Daoy (cell line): Measurements from ENCODE around the gene NIPBL. TPM values are rescaled to one million over a fixed set of nuclear protein-coding genes. Genes with fewer than 3 reads are reported as not detected.
"Not testable (repeated sequence)": the region's sequence is repeated elsewhere in the genome, so short reads cannot be mapped to it uniquely, and the experiment has no call there.

ENCODE experiments used
- DNase-seq: peaks from one replicate; pipeline ENCODE4 v3.0.0-alpha.2; 2015; ENCODE audit warnings: low read depth
- total RNA-seq: library from RNA; depleted of rRNA; stranded (reverse); fragments of >200 nt; shearing (Covaris generic); gene quantifications from 2 replicates; pipeline ENCODE4 v1.2.3, GENCODE V29; 2014

NIPBL gene
- total RNA-seq, 1 experiment from 2014 or later: 11.1 TPM

GRCh38 chr5:37090123-37090726 is 213.7 kb downstream of the NIPBL start:
- DNase-seq: no peak

GRCh38 chr5:37090781-37091180 is 214.2 kb downstream of the NIPBL start:
- no peak for DNase-seq

- not testable (repeated sequence) for DNase-seq
These were observed 217.2 kb downstream of the NIPBL start for GRCh38 chr5:37093795-37094194.

GRCh38 chr5:37099267-37099666 is 222.7 kb downstream of the NIPBL start:
- DNase-seq: not testable (repeated sequence)

GRCh38 chr5:37103302-37103701 is 226.7 kb downstream of the NIPBL start:
- no peak for DNase-seq

- no peak for DNase-seq
These were observed 232.8 kb downstream of the NIPBL start for GRCh38 chr5:37109338-37109737.

GRCh38 chr5:37110135-37110534 is 233.6 kb downstream of the NIPBL start:
- no peak for DNase-seq

- DNase-seq: no peak
These were observed 235.1 kb downstream of the NIPBL start for GRCh38 chr5:37111426-37112382.

- no peak for DNase-seq
These were observed 235.9 kb downstream of the NIPBL start for GRCh38 chr5:37112383-37112991.
